ENCODE results near the gene PDGFA.

PDGFA gene

DNA sequence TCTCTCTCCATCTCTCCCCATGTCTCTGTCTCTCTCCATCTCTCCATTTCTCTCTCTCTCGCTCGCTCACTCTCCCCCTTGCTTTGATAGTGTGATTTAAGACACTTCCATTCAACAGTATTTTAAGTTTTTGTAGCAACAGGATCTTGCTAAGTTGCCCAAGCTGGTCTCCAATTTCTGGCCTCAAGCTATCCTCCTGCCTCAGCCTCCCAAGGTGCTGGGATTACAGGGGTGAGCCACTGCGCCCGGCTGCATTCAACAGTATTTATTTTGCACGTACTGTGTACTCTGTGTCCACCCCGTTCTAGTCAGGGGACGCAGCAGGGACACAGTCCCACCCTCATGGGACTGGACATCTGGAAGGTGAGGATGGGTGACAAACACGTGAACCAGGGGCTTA, 14.4 kb upstream of the PDGFA start:
- DNase-seq: no peak

DNA sequence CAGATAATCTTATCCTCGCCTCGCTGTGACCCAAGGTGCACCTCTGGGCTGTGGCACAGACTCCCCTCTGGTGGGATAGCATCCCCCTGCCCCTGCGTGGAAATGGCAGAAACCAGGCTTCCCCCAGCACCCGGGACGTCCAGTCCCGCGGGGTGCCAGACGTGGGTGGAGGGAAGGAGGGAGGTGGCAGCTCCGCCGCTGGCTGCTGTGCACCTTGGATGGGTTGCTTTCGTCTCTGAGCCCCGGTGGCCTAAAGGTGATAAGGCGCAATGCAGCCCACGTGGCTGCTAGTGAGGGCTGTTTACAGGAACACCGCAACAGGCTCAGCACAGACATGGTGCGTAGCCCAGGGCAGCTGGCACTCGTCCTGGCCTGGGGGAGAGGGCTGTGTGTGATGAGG, 13.6 kb upstream of the PDGFA start:
- DNase-seq: no peak

DNA sequence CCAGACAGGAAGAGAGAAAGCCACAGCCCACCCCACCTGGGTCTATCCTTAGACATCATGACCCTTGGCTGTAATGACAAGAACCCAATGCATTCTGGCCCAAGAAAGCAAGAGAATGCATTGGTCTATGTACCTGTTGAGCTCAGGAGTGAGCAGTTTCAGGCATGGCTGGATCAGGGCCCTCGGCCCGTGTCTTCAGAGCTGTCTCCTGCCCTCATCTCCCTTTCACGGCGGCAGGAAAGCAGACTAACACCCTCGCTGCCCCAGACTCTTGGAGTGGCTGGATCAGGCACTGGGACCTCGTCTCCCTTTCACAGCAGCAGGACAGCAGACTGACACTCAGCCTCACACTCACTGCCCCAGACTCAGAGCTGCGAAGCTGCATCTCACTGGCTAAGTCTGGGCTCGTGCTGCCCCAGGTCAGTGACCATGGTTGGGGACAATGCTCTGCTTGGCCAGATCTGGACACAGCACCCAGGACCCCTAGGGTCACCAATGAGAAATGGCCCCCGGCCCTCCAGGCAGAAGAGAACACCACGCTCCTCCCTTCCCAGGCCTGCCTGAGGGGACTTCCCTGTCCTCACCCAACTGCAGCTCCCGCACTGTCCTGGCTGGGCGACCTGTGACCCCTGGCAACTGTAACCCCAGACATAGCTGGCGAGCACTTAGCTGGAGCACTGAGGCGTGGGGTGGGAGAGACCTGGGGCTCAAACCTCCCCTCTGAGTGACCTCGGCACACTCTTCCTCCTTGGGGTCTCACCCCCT, 12.9 kb upstream of the PDGFA start:
- DNase-seq: no peak

DNA sequence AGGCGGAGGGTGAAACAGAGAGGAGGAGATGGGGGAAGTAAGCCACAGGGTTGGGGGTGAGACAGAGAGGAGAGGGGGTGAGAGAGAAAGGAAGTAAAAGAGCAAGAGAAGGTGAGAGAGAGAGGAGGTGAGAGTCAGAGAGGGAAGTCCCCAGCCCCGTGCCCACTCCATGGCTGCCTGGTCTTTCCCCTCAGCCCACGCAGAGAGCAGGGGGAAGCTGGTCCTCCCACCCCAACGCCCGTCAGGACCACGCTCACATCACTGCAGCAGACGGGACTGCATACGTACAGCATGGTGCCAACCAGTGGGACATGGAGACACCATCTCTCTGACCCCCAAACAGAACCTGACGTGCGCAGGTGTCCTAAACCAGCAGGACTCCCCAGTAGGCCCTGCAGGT, 12.1 kb upstream of the PDGFA start:
- DNase-seq: no peak

DNA sequence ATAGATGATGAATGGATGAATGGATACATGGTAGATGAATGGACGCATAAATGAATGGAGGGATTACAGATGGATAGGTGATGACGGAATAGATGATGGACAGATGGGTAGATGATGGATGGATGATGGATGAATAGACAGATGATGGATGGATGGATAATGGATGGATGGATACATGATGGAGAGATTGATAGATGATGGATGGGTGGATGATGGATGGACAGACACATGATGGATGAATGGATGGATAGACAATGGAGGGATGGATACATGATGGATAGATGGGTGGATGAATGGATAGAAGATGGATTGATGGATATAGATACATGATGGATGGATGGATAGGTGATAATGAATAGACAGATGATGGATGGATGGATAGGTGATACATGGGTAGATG, 8.8 kb upstream of the PDGFA start:
- DNase-seq: no peak

DNA sequence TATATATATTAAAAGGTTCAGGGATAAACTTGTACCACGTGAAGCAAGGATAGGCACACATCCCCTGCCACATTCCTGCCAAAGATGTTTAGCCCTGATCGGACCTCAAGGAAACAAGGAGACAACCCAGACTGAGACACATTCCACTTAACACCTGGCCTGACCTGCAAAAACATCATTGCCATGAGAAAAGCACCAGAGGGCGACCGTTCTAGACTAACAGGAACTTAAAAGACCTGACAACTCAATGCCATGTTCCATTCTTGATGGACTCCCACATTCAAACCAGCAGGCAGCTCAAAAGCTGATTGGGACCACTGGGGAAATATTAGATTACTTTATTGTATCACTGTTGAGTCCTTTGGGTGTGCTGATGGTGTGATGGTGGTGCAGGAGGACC, 8.1 kb upstream of the PDGFA start:
- no peak for DNase-seq

DNA sequence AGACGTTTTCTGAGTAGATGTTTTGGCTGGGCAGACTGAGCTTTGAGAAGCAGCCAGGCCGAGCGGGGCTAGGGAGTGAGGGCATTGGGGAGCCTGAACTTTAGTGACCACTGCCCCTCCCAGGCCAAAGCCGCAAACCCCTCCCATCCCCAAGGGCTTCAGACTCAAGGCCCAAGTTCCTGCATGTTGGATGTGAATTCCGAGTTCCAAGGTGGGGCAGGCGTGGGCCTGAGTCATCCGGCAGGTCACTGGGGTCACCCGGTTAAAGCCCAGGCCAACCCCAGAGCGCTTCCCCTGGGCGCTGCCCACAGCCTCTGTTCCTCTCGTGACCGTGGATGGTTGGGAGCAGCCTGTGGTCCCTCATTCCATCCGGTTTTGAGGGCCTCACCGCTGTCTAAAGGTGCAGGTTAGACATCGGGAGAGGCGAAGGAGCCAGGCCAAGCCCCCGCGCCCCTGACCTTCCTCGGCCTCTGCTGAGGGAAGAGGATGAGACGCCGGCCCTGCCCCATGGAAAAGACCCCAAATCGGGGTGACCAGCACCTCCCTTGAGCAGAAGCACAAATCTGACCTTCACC, 6.9 kb upstream of the PDGFA start:
- no peak for DNase-seq

DNA sequence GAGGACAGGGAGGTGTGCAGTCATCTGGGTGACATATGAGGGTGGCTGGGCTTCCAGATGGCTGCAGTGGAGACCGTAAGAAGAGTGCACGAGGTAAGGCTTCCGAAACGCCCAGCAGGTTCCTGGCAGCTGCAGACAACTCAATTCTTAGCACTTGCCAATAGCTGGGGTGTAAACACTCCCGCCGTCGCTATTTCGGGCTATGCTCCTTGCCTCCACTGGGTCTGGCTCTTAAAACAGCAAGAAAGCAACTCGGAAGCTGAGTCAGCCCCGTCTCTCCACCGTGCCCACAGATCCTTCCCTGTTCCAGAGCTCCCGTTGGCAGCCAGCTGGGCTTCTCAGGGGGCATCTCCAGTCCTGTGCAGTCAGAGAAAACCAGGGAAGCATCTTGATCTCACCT, 6.1 kb upstream of the PDGFA start:
- DNase-seq: no peak

DNA sequence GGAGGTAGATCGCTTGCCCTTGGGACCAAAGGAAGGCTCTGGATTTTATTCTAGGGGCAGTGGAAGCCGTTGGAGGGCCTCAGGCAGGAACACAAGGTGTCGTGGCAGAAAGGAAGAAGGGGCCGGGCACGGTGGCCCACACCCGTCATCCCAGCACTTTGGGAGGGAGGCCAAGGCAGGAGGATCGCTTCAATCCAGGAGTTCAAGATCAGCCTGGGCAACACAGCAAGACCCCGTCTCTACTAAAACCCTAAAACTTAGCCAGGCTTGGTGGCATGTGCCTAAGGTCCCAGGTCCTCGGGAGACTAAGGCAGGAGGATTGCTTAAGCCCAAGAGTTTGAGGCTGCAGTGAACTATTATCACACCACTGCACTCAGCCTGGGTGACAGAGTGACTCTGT, 5.2 kb upstream of the PDGFA start:
- no peak for DNase-seq

DNA sequence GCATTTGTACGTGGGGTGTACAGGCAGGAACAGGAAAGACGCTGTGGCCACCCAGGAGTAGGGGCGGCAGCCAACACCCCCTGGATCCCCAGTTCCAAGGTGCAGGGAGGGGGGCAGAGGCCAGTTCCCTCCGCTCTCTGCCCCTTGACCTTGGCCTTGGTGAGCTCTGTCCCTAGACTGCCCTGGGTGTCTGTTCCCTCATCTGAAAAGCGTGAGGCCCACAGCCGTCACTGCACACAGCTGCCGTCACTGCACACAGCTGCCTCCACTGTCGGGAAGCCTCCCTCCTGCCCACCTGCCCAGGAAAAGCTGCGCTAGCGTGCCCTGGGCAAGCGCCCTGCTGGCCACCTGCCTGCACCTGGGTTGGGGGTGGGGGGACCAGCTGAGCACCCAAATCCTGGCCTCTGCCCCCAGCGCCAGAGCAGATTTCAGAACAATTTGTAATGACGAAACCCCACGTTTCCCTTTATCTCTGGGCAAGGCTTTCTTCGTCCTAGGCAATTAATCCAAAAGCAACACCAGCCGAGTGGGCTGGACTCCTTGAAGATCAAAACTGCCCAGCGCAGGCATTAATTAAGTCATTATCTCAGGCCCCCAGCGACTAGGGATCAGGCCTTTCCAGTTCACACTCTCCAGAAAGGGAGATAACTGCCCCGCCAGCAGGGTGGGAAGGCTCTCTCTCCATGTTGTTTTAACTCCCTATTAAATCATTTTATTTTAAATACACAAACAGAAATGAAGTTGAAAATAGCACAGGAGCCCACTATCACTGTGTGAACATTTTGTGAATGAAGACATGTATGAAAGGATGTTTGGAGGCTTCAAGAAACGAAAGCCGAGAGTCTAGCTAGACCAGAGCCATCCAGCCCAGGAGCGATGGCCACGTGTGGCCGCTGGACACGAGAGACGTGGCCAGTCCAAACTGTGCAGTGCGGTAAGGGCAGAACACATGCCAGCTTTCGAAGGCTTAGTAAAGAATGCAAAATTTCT, 4.0 kb upstream of the PDGFA start:
- DNase-seq: no peak

DNA sequence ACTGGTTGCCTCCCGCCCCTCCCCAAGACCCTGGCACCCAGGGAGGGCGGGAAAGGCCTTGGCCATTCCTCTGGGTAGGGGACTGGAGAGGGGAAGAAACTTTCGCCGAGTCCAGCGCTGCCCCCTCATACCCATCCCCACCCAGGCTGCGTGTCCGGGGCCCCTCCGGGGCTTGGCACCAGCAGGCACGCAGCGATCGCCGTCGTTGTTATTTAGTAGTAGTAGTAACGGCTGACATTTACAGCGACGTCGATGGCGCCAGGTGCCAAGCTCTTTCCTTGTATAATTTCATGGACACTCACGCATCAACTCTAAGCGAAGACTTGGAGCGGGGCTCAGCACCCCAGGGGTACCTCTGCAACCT, 3.3 kb upstream of the PDGFA start:
- no peak for DNase-seq

DNA sequence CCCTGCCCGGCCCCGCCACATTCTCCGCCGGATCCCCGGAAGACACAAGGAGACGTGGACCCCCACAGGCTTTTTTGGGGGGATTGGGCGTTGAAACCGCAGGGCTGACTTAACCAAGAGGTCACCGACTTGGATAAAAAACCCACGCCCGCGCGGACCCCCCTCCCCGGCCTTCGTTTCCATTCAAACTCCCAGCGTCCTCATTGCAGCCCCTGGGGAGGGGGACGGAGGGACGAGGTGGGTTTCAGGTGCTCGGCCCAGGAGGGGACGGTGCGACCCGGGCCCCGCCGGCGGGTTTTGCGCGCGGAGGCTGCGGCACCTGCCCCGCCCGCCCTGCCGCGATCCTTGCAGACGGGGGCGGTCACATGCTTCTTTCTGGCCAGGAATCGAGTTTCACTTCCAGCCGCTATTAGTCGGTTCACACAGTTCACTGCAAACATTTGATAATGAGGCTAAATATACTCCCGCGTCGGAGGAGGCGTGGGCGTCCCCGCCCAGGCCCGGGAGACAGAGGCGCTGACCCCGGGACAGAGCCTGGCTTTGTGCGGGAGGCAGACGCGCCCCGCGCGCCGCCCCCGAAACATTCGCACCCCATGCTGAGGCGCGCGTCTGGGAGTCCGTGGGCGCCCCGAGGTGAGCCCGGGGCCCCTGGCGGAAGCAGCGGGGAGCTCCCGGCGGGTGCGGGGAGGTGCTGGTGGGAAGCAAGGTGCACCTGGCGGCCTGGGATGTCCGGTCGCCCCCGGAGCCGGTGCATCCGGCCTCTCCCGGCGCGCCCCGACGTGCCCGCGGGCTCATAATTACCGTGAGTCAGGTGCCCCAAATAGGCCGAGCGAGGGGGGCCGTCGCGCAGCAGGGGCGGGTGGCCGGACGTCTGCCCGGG, 2.7 kb upstream of the PDGFA start:
- DNase-seq: peak; percentile 19

DNA sequence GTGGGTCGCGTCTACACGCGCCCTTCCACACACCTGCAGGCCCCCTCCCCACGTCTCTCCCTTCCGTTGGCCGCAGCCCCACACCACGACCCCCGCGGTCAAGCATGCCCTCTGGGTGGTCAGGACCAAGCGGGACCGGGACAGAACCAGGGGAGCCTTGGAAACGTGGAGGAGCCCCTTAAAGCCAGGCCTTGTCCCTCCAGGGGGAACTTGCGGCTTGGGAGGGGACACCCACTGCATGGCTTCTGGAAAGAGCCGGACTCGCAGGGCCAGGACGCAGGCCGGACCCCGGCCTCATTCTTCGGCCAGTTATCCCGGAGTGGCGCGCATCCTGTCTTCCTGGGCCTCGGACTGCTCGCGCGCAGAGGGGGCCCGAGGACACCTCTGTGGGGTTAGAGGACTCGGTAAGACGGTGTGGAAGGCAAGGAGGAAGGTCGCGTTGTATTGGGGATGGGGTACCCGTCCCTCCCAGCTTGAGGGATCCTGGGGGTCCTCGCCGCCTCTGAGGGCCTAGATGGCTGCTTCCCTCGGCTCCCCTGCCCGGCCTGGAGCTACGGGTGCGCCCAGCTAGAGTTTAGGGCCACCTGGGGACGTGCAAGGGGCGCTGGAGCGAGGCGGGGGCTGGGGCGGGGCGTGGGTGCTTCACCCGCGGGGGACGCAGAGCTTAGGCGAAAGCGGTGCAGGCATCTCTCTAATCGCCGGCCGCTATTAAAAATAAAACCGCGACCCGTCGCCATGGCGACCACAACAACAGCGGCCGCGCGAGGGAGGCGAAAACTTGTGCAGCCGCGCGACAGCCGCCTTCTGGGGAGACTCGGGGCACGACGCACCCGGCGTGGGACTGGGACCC, 1.8 kb upstream of the PDGFA start:
- no peak for DNase-seq

DNA sequence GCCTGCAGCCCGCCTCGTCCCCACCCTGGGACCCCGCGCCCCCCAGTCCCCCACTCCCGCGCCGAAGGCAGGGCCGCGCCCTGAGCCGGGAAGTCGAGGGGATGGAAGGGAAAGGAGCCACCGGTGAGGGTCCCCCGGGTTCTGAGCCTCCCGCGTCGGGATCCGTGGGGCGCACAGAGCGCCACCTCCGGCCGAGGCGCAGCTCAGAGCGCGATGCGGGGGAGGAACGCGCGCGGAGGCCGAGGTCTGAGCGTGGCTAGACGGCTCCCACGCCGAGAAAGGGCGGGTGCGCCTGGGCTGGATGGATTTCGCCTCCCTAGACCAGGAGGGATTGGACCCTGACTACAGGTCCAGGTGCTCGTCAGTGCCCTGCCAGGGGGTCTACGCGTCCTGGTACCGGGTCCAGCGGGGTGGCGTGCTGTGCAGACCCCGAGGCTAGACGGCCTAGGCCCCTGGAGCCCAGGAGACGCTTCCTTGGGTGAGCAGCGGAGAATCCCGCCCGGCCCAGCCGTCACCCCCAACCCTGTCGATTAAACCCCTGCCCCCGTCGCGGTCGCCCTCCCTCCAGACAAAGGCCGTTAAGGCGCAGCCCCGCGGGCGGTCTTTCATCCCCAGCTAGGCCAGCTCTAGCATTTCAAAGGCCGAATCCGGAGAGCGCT, 986 bp upstream of the PDGFA start:
- no peak for DNase-seq

DNA sequence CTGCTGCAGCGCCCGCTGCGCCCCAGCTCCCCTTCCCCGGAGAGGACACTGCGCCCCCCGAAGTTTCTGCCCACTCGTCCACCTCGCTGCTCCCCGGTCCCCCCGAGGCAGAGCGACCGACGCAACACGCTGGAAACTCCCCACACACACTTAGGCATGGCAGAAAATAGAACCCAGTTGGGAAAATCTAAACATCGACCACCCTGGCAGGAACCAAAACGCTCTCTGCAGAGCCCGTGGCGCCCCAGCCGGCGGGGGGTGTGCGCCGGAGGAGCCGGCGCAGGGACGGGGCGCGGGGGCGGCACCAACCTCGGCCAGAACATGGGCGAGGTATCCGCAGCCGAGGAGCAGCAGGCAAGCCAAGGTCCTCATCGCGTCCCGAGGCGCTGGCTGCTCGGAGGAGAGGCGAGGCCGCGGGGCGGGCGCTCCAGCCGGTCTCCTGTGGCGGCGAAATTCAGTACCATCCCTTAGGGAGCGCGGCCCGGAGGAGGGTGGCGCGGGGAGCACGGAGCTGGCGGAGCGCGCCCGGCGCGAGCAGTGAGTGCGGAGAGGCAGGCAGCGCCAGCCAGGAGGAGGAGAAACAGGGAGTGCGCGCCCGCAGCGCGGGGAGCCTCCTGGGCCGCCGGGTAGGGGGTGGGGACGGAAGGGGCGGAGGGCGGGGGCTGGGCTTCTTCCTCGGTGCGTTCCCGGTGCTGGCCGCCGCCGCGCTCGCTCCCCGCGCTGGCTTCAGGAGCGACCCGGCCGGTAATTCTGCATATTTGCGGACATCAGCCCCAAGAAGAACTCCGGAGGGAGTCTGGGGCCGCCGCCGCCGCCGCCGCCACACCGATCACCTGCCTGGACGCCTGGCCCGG, 789 bp downstream of the PDGFA start:
- peak; percentile 76 for DNase-seq

DNA sequence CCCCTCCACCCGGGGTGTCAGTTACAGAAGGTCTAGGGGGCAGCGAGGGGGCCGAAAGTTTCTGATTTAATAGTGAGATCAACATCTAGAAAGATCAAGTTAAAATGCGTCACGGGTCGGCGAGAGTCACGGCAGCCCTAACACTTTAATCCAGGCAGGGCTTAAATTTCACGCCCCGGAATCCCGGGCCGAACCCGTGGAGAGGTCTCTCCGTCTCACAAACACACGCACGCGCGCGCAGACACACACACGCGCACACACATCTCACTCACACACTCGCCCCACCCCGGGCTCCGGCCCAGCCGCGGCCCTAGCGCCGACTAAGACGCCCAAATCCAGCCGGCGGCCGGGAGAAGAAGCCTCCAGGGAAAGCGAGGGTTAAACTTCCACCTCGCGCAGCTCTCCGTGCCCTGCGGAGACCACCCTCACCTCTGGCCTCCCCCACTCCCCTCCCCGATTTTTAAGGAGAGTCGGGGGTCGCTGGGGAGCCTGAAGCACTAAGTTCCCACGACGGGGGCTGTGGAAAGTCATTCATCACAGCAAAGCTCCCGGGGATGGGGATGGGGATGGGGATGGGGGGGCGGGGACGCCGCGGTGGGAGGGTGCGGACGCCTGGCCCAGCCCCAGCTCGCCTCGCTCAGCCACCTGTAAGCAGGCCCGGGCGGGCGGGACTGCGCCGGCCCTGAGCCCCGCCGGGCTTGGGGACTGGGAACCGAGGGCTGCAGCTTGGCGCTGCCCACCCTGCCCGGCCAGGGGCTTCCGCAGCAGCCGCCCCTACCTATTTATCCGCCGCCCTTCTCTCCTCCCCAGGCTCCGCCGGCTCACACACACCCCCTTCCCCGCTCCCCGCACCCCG, 1.6 kb downstream of the PDGFA start:
- peak; percentile 8 for DNase-seq

DNA sequence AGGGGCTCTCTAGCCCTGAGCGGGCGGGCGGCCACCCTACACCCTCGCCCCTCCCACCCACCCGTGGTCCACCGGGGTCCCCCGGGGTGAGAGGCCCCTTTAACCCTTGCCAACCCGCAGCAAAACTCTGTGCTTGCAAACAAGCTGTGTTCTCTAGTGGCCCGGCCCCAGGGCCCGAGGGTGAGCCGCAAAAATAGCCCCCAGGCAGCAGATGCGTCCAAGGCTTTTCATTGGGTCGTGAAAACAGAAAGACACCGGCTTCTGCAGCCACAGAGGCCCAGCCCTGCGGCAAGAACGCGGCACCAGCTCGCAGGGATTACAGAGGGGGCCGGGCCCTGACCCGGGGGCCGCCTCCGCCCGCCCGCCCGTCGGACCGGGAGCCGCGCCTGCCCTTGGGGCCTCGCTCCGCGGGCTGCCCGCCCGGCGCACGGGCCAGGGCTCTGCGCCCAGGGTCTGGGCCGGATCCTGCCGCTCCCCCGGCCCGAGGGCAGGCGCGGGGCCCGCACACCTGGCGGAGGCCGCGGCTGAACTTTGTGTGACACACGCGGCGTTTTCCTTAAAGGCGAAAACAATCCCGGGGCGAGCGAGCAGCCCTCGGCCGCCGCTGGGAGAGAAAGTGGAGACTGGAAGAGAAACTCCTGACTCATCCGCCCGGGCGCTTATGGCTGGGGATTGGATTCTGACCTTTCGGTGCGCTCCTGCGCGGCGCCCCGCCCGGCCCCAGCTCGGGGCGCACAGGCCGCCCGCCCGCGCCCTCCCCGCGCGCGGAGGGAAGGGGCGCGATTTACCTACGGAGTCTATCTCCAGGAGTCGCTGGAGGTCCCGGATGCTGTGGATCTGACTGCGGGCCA, 2.8 kb downstream of the PDGFA start:
- DNase-seq: no peak

DNA sequence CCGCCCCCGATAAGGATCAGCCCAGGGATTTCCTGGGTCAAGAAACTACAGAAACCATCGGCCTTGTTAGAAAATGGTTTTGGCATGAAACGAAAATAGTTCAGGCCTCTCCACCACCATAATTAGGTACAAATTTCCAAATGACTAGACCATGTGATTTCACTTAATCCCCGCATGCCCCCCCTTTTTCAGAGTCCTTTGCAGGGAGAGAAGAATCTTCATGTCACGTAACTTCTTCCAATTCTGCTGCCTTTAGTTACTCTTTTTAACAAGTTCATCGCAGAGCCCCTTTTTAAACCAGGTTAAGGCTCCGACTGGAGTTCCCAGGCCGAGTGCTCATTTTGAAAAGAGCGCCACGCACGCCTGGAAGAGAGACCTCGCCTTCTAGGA, 3.4 kb downstream of the PDGFA start:
- no peak for DNase-seq
